WERI-Rb-1 (cell line): ENCODE results near the gene MAML2.

ENCODE experiments used
- DNase-seq: peaks from one replicate; pipeline ENCODE4 v3.0.0-alpha.2; 2020
- H3K27ac ChIP-seq: fragments of 250-450 bp; sonication (Bioruptor Pico); 2 replicates; pipeline ENCODE4 v1.5.1; 2020; ENCODE audit warnings: mild to moderate bottlenecking, moderate library complexity
- H3K27me3 ChIP-seq: fragments of 250-450 bp; sonication (Bioruptor Pico); 2 replicates; pipeline ENCODE4 v1.5.1; 2021; ENCODE audit warnings: mild to moderate bottlenecking, low read depth, moderate library complexity; ENCODE audit not compliant: insufficient read depth, severe bottlenecking
- H3K36me3 ChIP-seq: fragments of 250-450 bp; sonication (Bioruptor Pico); 2 replicates; pipeline ENCODE4 v1.5.1; 2020; ENCODE audit warnings: mild to moderate bottlenecking, moderate library complexity
- H3K4me3 ChIP-seq: 2 replicates; pipeline ENCODE4 v1.5.1; 2011; ENCODE audit warnings: low read depth, mild to moderate bottlenecking, control low read depth, low read length
- H3K9me3 ChIP-seq: fragments of 250-450 bp; sonication (Bioruptor Pico); 2 replicates; pipeline ENCODE4 v1.5.1; 2021; ENCODE audit warnings: mild to moderate bottlenecking, moderate library complexity; ENCODE audit not compliant: severe bottlenecking
- TF ChIP-seq, protein P1 (sequence below): IDR thresholded peaks from 2 replicates; pipeline ENCODE4 v1.5.1; 2011; ENCODE audit warnings: low read depth, mild to moderate bottlenecking, control low read depth, inconsistent platforms, low read length

MAML2 gene

DNA sequence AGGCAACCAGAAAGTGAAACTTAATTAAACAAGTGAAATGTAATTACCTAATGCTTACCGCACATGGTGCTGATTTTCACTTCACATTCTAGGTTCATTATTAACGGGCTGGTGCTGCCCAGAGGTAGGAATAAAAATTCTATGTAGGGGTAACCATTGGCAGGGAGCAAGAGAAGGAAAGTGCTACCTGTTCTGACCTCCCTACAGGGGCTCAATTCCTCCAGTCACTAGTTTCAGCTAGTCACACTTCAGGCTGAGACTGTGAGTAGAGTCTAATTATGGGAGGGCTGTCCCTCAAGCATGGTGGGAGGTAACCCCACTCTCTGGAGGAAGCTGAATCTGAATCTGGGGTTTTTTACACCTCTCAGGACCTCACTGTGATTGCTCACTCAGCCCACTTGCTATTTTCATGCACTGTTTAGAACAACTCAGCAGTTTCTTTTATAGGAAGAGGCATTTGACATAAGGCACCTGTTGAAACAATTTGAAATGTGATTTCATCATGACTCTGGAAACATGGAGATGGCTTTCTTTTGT is 75.4 kb downstream of the MAML2 start:
- no peaks in the 10 kb centered on the region for H3K27me3 ChIP-seq
- DNase-seq = no peak
- no peaks in the 10 kb centered on the region for H3K9me3 ChIP-seq
- peaks cover 7% of the 10 kb centered on the region for H3K36me3 ChIP-seq
- TF ChIP-seq, protein P1, sequence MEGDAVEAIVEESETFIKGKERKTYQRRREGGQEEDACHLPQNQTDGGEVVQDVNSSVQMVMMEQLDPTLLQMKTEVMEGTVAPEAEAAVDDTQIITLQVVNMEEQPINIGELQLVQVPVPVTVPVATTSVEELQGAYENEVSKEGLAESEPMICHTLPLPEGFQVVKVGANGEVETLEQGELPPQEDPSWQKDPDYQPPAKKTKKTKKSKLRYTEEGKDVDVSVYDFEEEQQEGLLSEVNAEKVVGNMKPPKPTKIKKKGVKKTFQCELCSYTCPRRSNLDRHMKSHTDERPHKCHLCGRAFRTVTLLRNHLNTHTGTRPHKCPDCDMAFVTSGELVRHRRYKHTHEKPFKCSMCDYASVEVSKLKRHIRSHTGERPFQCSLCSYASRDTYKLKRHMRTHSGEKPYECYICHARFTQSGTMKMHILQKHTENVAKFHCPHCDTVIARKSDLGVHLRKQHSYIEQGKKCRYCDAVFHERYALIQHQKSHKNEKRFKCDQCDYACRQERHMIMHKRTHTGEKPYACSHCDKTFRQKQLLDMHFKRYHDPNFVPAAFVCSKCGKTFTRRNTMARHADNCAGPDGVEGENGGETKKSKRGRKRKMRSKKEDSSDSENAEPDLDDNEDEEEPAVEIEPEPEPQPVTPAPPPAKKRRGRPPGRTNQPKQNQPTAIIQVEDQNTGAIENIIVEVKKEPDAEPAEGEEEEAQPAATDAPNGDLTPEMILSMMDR = no peak
- no peak overlapping the region for H3K27ac ChIP-seq
- H3K4me3 ChIP-seq = no peak overlapping the region

DNA sequence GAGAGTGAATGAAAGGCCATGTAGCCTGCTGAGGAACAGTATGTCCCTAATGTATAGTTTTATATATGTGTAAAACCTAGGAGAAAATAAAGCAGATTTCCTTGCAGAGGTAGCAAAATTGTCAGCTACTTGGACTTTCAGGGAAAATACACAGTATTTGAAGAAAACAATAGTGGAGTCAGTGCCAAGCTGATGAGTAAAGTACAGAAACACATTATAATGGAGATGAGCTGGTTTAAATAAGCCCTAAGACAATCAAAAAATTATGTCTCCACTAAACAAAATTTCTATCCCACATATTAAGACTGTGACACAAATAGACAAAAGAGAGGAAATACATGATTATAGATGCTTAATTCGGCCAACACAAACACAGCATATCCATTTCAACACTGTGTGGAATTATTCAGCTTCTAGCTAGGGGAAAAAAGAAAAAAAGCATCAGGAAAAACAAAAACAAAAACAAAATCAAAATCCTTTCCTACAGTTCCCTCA is 75.9 kb downstream of the MAML2 start:
- H3K27ac ChIP-seq = no peak overlapping the region

DNA sequence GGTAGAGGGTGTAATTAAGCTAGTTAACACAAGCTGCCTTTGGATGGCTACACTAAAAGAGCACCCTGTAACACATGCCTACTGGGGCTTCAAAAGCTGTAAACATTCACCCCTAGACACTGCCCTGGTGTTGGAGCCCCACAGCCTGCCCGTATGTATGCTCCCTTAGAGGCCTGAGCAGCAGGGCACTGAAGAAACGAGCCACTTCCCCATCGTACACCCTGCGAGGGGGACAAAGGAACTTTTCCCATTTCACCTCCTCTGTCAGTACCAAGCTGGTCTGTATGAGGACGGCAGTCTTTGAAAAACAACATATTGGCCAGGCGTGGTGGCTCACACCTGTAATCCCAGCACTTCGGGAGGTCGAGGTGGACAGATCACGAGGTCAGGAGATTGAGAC is 77.0 kb downstream of the MAML2 start:
- DNase-seq = no peak
- Histone ChIP-seq H3K4me3 (no peak overlapping the region), H3K36me3 (peaks cover 4% of the 10 kb centered on the region), H3K27ac (no peak overlapping the region), H3K9me3 (no peaks in the 10 kb centered on the region), H3K27me3 (no peaks in the 10 kb centered on the region)
- TF ChIP-seq, protein P1 = no peak

More for the DNA sequence above, 75.9 kb downstream of the MAML2 start:
- H3K4me3 ChIP-seq = no peak overlapping the region
- no peaks in the 10 kb centered on the region for H3K9me3 ChIP-seq
- peaks cover 7% of the 10 kb centered on the region for H3K36me3 ChIP-seq
- TF ChIP-seq, protein P1 = no peak
- no peak for DNase-seq
- H3K27me3 ChIP-seq = no peaks in the 10 kb centered on the region

DNA sequence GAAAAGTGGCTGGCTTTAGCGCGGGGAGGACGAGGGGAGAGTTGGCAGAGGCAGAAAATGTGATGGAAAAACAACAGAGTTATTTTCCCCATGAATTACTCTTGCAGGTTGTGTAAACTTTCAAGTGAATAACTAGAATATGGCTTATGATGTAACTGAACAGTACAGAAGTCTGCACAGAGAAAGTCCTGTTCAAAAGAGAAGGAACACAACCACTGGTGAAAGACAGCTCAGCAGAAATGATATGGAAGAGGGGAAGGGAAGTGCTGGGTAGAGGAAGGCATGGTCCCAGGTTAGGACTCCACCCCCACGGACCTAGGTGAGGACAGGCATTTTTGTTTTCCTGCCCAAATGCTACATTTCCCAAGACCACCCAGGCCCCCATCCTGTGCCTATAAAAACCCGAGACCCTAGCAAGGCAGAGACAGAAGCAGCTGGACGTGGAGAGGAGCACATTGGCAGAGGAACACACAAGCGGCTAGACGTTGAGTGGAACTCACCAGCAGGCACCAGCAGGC is 77.7 kb downstream of the MAML2 start:
- H3K4me3 ChIP-seq = no peak overlapping the region
- H3K36me3 ChIP-seq = no peaks in the 10 kb centered on the region; the same call in none of the 2 replicates
- no peaks in the 10 kb centered on the region for H3K9me3 ChIP-seq
- DNase-seq = no peak
- H3K27ac ChIP-seq = no peak overlapping the region
- TF ChIP-seq, protein P1 = no peak
- H3K27me3 ChIP-seq = no peaks in the 10 kb centered on the region

DNA sequence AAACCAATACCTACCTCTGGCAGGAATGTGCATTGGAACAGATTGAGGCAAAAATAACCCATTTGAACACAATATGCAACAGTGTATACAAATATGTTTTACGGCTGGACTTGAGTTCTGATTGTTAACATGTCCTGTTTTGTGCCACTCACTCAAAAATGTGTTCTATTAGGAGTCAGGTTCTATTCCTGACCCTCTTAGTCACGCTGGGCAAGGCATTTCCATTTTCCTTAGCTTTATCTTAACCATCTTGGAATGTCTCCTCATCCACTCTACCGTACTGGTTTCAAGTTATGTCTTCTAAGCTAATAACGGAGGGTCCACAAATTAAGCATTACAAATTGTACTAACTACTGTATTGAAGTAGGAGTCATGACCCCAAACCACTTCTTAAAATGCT is 78.6 kb downstream of the MAML2 start:
- H3K9me3 ChIP-seq = no peaks in the 10 kb centered on the region
- no peak overlapping the region for H3K4me3 ChIP-seq
- no peaks in the 10 kb centered on the region; the same call in none of the 2 replicates for H3K36me3 ChIP-seq
- H3K27ac ChIP-seq = no peak overlapping the region
- TF ChIP-seq, protein P1 = no peak
- no peaks in the 10 kb centered on the region for H3K27me3 ChIP-seq
- no peak for DNase-seq
